ELF-1 (cell line): ENCODE data around the gene KPNB1.

Experiments used
- DNase-seq: peaks from one replicate; pipeline ENCODE4 v3.0.0-alpha.2; 2016; ENCODE audit warnings: low read depth, low spot score

The KPNB1 gene

GRCh38 chr17:47711366-47712099, 61.8 kb downstream of the KPNB1 start:
- no peak for DNase-seq

- no peak for DNase-seq
Measured at GRCh38 chr17:47712330-47713023, 62.8 kb downstream of the KPNB1 start.

DNA sequence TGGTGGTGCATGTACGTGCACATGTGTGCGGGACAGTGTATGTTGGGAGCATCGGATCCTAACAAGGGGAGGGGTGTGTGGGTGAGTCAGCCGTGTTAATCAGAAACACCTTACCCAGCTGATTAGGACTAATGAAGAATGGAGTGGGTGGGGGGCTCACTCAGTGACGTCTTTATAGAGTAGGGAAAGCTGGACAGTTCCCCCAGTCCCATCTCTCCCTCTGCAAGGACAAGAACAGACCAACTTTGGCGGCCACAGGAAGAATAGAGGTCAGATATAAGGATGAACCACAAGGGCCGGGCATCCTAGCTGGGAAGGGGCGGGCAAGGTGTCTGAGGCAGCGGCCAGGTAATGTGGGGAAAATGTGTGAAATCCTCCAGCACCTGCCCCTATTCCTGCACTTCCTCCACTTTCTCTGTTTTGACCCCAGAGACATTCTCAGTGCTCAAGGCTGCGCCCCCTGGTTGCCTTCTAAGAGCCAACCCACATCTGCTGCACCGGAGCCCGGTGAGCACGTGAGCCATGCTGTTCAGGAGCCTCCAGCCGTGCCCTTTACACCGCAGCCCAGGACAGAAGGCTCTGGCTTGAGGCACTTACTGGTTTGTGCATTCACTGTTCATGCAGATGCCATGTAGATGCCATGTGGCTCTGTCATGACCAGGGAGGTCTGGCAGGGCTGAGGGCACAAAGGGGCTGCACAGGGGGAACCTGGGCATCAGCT, 64.4 kb downstream of the KPNB1 start:
- DNase-seq: peak; percentile 31

DNA sequence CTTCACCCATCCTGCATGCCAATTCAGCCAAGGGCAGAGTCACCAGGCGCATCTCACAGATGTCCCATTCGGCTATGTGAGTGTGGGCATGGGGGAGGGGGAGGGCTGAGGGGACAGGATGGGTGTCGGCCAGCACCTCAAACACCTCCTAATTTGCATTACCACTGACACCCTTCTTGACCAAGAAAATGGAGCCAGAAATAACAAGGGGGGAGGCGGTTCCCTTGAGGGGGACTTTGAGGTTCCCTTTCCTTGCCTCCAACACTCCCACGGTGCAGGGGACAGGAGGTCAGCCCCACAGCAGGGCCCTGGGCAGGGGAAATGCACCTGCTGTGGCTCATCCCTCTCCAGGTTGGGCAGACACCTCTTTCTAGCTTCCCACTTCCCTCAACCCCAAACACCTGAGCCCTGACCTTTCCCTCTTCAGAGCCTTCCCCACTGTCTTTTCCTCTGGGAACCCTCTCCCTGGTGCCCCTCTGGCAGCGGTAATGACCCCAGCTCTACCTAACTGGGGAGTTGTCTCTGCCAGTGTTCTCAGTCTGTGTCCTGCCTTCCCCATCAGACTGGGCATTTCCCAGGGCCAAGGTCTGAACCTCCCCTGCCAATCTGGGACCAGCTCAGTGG, 65.2 kb downstream of the KPNB1 start:
- DNase-seq: no peak

DNA sequence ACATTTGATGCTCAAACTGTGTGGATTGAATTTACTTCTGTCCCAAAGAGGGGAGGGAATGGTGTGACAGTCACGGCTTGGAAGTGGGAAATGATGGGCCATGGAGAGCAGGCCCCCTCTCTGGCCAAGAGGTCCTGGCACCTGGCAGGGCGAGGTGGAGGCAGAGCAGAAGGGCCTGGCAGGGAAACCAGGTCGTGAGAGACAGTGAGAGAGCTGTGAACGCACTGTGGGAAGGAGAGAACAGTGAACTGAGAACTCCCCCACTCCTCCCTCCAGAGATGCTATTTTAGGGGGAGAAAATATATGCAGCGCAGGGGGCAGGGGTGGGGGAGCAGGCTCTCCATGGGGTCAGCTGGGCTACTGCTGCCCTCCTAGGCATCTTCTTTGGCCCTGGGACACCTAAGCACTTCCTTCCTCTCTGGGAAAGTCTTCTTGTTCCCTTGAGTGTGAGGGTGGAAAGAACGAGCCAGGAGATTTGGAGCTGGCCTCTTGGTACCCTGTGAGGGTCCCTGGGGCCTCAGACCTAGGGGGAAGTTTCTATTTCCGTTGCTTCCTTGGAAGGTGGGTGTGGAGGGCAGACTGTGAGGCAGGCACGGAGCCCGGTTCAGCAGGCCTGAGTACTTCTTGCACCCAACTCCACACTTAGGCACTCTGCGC, 66.1 kb downstream of the KPNB1 start:
- DNase-seq: no peak

DNA sequence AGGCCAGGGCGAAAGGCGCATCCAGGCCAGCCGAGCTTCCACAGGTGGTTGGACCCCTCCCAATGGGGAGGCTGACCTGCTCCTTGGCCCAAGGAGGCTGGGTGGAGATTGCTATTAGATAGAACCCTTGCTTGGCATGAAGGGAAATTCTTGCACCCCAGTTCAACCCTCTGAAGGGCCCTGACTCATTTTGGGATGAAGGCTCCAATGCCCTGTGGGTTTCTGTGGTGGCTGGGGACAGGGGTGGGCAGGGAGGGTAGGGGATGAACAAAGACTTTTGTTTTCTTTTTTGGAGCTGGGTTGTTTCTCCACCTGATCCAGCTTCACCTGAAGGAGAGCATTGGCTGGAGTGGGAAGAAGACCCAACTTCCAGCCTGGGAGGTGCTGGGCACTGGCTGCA, 66.7 kb downstream of the KPNB1 start:
- no peak for DNase-seq

DNA sequence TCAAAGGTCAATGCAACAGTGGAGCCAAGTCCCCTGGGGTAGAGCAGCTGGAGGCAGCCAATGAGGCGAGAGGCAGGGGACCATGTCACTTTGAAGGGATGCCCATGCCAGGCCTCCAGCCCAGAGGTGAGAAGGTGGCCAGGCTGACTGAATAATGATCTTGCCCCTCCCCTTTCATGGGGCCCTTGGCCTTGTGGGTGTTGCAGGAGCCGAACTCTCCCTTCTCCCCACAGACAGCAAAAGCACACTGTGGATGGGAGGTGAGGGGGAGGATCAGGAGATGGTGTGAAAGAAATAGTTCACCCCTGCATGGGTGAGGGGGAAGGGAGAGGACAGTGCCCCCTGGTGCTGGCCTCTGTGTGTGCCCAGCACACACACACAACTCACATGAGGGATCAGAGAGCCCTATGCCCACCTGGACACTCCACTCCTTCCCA, 67.6 kb downstream of the KPNB1 start:
- DNase-seq: no peak

GRCh38 chr17:47717979-47718621, 68.4 kb downstream of the KPNB1 start:
- DNase-seq: no peak

DNA sequence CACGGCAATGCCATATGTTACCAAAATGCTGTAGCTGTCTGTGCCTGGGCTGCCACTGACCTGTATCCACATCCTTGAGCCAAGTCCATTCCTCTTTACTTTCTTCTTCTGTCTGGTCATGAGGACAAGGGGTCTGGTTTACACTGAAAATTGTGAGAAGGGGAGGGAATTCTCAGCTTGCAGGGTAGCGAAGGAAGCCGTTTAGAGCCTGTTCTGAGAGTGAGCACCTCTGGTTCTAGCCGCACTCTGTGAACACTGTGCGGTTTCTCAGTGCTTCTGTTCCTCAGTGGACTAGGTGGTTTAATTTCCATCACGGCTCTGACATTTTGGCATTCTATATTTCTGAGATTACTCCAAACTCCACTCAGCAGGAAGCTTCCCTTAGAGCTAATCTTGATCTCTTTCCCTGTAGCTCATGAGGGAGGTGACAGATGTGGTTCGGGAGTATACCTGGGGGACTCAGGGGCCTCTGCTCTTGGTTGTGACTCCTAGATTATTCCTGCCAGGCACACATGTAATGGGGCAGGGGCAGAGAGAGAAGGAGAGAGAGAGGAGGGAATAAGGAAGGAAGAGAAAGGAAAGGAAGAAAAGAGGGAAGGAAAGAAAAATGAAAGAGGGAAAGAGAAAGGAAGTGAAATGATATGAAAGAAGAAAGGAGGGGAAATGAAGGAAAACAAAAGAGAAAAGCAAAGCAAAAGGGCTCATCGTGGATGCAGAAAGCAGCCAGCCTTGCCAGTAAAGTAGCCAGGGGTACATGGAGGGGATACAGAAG, 69.1 kb downstream of the KPNB1 start:
- no peak for DNase-seq

GRCh38 chr17:47719411-47720152, 69.9 kb downstream of the KPNB1 start:
- DNase-seq: no peak

- no peak for DNase-seq
Measured at GRCh38 chr17:47720196-47720595, 70.5 kb downstream of the KPNB1 start.

- DNase-seq: peak; percentile 36
Measured at GRCh38 chr17:47720754-47721533, 71.2 kb downstream of the KPNB1 start.

DNA sequence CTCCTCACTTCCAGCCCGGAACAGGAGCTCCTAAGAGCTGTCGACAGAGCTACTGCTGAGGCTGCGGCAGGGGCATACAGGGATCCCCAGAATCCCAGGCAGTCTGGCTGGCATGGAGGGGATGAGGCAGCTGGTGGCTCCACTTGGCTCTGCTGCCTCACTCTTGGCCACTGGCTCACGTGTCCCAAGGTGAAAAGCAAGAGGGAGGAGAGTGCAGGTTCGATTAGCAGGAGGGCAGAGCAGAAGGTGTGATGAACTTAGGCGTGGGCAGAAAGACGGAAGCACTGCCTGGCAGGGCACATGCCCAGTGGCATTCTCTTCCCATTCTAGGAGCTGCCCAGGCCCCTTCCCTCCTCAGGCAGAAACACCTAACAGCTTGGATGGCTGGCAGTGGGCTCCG, 72.0 kb downstream of the KPNB1 start:
- DNase-seq: no peak

DNA sequence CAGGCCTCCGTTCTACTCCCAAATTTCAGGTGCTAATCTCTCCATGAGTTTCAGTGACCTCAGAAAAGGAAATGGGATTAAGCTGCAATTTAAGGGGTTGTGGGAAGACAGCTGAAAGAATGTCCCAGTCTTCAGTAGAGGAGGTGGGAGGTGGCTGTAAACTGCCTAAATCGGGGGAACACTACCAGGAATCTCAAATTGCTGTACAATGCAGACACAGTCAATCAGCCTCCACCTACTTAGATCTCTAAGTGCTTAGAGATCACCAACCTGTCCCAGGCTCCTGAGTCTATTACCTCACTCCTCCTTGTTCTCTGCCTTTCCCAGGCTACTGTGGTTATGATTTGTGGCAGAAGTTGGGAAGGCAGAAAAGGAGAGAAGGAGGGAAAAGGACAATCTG, 75.0 kb downstream of the KPNB1 start:
- DNase-seq: no peak

DNA sequence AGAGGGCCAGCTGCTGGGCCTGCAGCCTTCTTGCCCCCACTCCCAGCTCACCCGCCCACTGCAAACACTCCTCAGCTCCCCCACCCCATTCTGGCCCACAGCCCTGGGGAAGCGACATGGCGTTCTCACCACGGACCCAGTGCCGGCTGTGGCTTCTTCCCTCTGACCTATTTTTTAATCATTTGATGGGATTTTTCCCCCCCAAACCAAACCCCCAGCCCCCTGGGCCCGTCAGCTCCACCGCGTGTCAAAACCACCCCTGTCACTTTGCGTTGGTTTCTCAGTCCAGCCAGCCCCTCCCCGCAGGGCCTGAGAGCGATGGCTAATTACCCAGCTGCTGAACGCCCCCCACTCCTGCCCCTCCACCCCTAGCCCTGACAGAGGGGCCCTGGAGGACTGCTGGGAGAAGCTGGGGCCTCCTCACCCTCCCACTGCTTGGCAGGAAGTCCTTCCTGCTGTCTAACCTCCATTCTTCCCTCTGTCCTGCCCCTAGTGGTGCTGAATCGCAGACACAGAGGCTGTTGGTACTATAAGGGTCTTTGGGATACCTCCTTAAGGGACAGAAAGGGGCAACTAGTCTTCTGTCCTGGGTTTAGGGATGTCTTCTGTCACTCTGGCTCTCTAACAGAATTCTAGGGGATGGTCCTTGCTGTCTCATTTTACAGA, 75.9 kb downstream of the KPNB1 start:
- DNase-seq: no peak

DNA sequence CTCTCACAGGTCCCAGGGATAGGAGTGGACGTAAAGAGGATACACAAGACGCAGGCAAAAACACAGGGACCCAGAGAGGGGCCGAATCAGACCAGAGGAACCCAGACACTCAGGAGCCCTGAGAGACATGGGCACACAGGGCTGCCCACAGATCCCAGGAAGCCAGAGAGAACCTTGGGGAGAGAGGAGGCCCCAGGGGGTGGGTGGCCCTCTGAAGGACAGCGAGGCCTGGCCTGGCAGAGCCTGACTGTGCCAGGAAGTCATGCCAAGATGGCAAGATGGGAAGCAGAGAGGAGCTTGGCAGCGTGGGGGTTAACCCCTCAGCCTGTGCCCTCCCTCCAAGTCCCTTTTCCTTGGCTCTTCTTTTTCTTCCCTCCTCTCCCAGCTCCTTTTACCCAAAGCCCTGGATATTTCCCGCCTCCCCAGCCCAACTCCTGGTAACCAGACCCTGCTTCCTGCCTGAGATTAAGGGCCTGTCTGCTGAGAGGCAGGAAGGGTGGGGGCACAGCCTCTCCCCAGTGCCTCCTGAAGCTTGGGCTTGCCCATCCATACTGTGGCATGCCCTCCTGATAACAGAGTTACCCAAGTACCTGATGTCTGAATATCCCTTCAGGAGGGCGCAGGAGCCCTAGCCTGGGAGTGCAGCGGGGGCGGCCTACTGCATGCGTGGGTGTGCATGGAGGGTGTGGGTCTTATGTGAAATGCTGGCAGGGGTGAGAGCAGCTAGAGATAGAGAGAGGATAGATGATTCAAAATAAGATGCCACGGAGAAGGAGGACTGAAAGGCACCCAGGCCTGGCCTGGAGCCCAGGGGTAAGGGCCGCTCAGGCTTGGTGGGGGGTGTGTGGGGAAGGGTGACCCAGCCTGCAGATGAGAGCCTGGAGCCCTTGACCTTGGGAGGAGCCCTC, 77.3 kb downstream of the KPNB1 start:
- DNase-seq: no peak

GRCh38 chr17:47727704-47728036, 78.0 kb downstream of the KPNB1 start:
- no peak for DNase-seq
